ENCODE measurements around the gene MAGEE2. TPM values are rescaled to one million over a fixed set of nuclear protein-coding genes. Genes with fewer than 3 reads are reported as not detected.

The MAGEE2 gene
- total RNA-seq, result under 0.01 TPM in 1 of 2 replicates, not detected in the other

DNA sequence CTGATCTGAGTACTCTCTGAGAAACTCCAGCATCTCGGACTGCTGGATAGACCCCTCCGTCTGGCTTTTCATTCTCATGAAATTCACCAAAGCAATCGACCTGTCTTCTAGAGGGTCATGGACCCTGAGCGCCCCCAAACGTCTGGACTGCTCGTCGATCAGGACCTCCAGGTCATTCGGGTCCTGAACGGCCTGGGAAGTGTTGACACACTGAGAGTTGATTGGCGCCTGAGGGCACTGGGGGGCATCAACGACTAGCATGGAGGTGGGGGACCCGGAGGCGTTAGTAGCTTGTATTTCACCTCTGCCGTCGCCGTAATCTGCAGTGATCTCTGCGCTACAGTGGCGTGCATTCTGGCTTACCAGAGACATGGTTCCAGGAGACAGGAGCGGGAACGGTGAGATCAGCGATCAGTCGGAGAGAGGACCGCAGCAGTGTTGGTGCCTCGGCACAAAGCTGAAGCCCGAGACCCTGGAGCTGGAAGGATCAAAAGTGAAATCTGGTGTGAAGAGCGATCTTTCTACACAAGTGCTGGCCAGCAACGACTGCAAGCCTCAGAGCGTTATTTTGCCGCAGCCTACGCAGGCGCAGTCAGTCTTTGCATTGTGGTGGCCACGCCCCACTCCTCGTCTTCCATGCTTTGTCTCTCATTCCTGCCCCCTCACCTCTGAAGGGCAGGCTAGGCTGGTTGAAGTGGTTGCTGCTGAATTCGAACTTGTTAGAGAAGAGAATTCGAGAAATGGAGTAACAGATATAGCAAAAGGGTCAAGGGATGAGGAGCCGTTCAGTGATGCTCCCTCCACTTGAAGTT lies at the start of gene MAGEE2:
TSS of gene MAGEE2 (minus strand) at position 575 of the 812 bp plus-strand sequence. CDS start at position 372, 203 bp downstream.

All from aortic smooth muscle cell (primary cell).